HFFc6 (cell line): Measurements from ENCODE around the gene CYP4F3. TPM values are rescaled to one million over a fixed set of nuclear protein-coding genes. Genes with fewer than 3 reads are reported as not detected.

Source experiments
- DNase-seq: peaks from one replicate; pipeline ENCODE4 v3.0.0-alpha.2; 2018
- H3K27ac Mint-ChIP-seq: 2 replicates; pipeline ENCODE4 v1.8.0; 2020; ENCODE audit warnings: mild to moderate bottlenecking, mixed read lengths
- H3K27me3 Mint-ChIP-seq: 2 replicates; pipeline ENCODE4 v1.8.0; 2021; ENCODE audit warnings: mild to moderate bottlenecking, moderate library complexity, mixed read lengths; ENCODE audit not compliant: insufficient read depth
- H3K36me3 Mint-ChIP-seq: 2 replicates; pipeline ENCODE4 v1.8.0; 2021; ENCODE audit warnings: low read depth, mixed read lengths
- H3K4me1 Mint-ChIP-seq: 2 replicates; pipeline ENCODE4 v1.8.0; 2020; ENCODE audit warnings: low read depth, mixed read lengths
- H3K4me3 Mint-ChIP-seq: 2 replicates; pipeline ENCODE4 v1.8.0; 2020; ENCODE audit warnings: mild to moderate bottlenecking, moderate library complexity, mixed read lengths
- H3K9me3 Mint-ChIP-seq: 2 replicates; pipeline ENCODE4 v1.8.0; 2020; ENCODE audit warnings: mild to moderate bottlenecking, mixed read lengths
- CTCF ChIP-seq: fragments of 200-600 bp; sonication (generic); IDR thresholded peaks from 2 replicates; pipeline ENCODE4 v1.5.0; 2021; ENCODE audit warnings: antibody characterized with exemption, mild to moderate bottlenecking
- total RNA-seq, 6 experiments: library from RNA; stranded (reverse); fragmentation: NEBNext Ultra II Directional; extraction: Animal tissue kit (Norgen Biotek cat#: 25700); gene quantifications; 2 replicates in 1 of 6; 3 replicates in 5 of 6; pipeline ENCODE4 v1.2.3, GENCODE V29; 2021

CYP4F3 gene
- total RNA-seq, 6 experiments from 2014 or later: not detected

GRCh38 chr19:15680478-15681322 lies 40.0 kb downstream of the CYP4F3 start:
- no peak overlapping the region for H3K27ac Mint-ChIP-seq
- H3K4me1 Mint-ChIP-seq: no peaks in the 10 kb centered on the region
- H3K27me3 Mint-ChIP-seq: peaks cover 1% of the 10 kb centered on the region; the same call in 1 of the 2 replicates
- H3K36me3 Mint-ChIP-seq: peaks cover 13% of the 10 kb centered on the region
- peaks cover 81% of the 10 kb centered on the region for H3K9me3 Mint-ChIP-seq
- no peak for DNase-seq
- no peak for TF ChIP-seq CTCF
- H3K4me3 Mint-ChIP-seq: no peak overlapping the region

GRCh38 chr19:15683411-15683810 lies 42.7 kb downstream of the CYP4F3 start:
- no peaks in the 10 kb centered on the region for H3K4me1 Mint-ChIP-seq
- no peaks in the 10 kb centered on the region for H3K27me3 Mint-ChIP-seq
- no peak overlapping the region for H3K27ac Mint-ChIP-seq
- H3K9me3 Mint-ChIP-seq: peaks cover 83% of the 10 kb centered on the region
- no peak for TF ChIP-seq CTCF
- H3K4me3 Mint-ChIP-seq: no peak overlapping the region
- DNase-seq: no peak
- peaks cover 11% of the 10 kb centered on the region for H3K36me3 Mint-ChIP-seq

GRCh38 chr19:15684828-15685227 lies 44.1 kb downstream of the CYP4F3 start:
- H3K36me3 Mint-ChIP-seq: peaks cover 11% of the 10 kb centered on the region
- no peak for DNase-seq
- no peak overlapping the region for H3K27ac Mint-ChIP-seq
- peaks cover 70% of the 10 kb centered on the region for H3K9me3 Mint-ChIP-seq
- no peaks in the 10 kb centered on the region for H3K4me1 Mint-ChIP-seq
- TF ChIP-seq CTCF: no peak
- no peaks in the 10 kb centered on the region for H3K27me3 Mint-ChIP-seq
- no peak overlapping the region for H3K4me3 Mint-ChIP-seq

- peaks cover 38% of the 10 kb centered on the region for H3K9me3 Mint-ChIP-seq
- H3K27me3 Mint-ChIP-seq: no peaks in the 10 kb centered on the region; the same call in none of the 2 replicates
- no peaks in the 10 kb centered on the region for H3K4me1 Mint-ChIP-seq
- no peak overlapping the region for H3K27ac Mint-ChIP-seq
- TF ChIP-seq CTCF: no peak
- no peak for DNase-seq
- H3K4me3 Mint-ChIP-seq: no peak overlapping the region
- no peaks in the 10 kb centered on the region for H3K36me3 Mint-ChIP-seq
These were observed 56.0 kb downstream of the CYP4F3 start for GRCh38 chr19:15696654-15697194.

- no peaks in the 10 kb centered on the region for H3K36me3 Mint-ChIP-seq
- H3K27me3 Mint-ChIP-seq: no peaks in the 10 kb centered on the region; the same call in 1 of the 2 replicates
- no peaks in the 10 kb centered on the region for H3K4me1 Mint-ChIP-seq
- no peak overlapping the region for H3K27ac Mint-ChIP-seq
- peaks cover 49% of the 10 kb centered on the region for H3K9me3 Mint-ChIP-seq
- no peak for TF ChIP-seq CTCF
- DNase-seq: no peak
- H3K4me3 Mint-ChIP-seq: no peak overlapping the region
These were observed 61.2 kb downstream of the CYP4F3 start for GRCh38 chr19:15701757-15702533.
